ENCODE data around the gene CSAD.
"Not testable (repeated sequence)": the region's sequence is repeated elsewhere in the genome, so short reads cannot be mapped to it uniquely, and the experiment has no call there.

The CSAD gene

GRCh38 chr12:53145383-53146260 is 35.1 kb downstream of the CSAD start:
- no peak for DNase-seq (ENCODE audit: low spot score)

GRCh38 chr12:53143355-53143754 is 37.4 kb downstream of the CSAD start:
- DNase-seq (ENCODE audit: low spot score): no peak

- DNase-seq (ENCODE audit: low spot score): no peak
Measured at GRCh38 chr12:53133722-53134121, 47.0 kb downstream of the CSAD start.

GRCh38 chr12:53131844-53132243 is 48.9 kb downstream of the CSAD start:
- DNase-seq (ENCODE audit: low spot score): no peak

- no peak for DNase-seq (ENCODE audit: low spot score)
Measured at GRCh38 chr12:53128780-53129569, 51.8 kb downstream of the CSAD start.

- DNase-seq (ENCODE audit: low spot score): no peak
Measured at GRCh38 chr12:53127169-53127568, 53.6 kb downstream of the CSAD start.

GRCh38 chr12:53124352-53124723 is 56.4 kb downstream of the CSAD start:
- no peak for DNase-seq (ENCODE audit: low spot score)

GRCh38 chr12:53123578-53124351 is 57.0 kb downstream of the CSAD start:
- no peak for DNase-seq (ENCODE audit: low spot score)

GRCh38 chr12:53122961-53123468 is 57.7 kb downstream of the CSAD start:
- DNase-seq (ENCODE audit: low spot score): peak; percentile 56

GRCh38 chr12:53120685-53121525 is 59.8 kb downstream of the CSAD start:
- no peak for DNase-seq (ENCODE audit: low spot score)

- DNase-seq (ENCODE audit: low spot score): no peak
Measured at GRCh38 chr12:53118751-53119300, 61.9 kb downstream of the CSAD start.

- DNase-seq (ENCODE audit: low spot score): no peak
Measured at GRCh38 chr12:53115891-53116648, 64.7 kb downstream of the CSAD start.

- no peak for DNase-seq (ENCODE audit: low spot score)
Measured at GRCh38 chr12:53115112-53115890, 65.4 kb downstream of the CSAD start.

- no peak for DNase-seq (ENCODE audit: low spot score)
Measured at GRCh38 chr12:53113951-53114350, 66.8 kb downstream of the CSAD start.

- no peak for DNase-seq (ENCODE audit: low spot score)
Measured at GRCh38 chr12:53113136-53113705, 67.5 kb downstream of the CSAD start.

GRCh38 chr12:53112431-53112830 is 68.3 kb downstream of the CSAD start:
- DNase-seq (ENCODE audit: low spot score): not testable (repeated sequence)

Data from COLO829 (cell line).